Measurements from ENCODE around the gene CACHD1. TPM values are rescaled to one million over a fixed set of nuclear protein-coding genes. Genes with fewer than 3 reads are reported as not detected.
A peak's percentile ranks its signal among the peaks of the same experiment; 100 is the strongest.
"Not testable (repeated sequence)": the region's sequence is repeated elsewhere in the genome, so short reads cannot be mapped to it uniquely, and the experiment has no call there.

The CACHD1 gene
- total and polyA plus RNA-seq, 12 donors = 0.87 to 4.2 (median 2.4) TPM

DNA sequence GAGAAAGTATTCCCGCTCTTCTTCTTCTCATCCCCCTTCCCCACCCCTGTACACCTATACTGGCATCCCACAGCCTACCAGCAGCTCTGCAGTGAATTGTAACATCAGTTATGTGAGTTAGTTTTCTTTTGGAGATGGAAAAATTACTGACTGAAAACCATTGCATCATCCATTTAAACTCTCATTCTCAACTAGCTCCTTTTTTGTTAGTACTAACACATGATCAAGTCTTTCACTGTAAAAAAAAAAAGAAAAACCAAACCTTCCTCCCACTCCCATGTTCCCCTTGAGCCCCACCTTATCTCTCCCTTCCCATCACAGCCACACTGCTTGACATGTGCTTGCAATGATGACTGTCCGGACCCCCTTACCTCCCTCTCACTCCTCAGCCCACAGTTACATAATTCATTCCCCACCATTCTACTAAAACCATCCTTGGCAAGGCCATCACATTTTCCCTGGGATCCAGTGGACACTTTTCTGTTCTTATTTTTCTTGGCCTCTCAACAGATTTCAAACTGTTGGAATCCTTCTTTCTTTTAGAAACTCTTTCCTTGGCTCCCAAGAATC, 251.7 kb downstream of the CACHD1 start:
- Histone ChIP-seq H3K36me3 (no peaks in the 10 kb centered on the region), H3K4me1 (no peaks in the 10 kb centered on the region), H3K4me3 (no peak overlapping the region), H3K27ac (peak overlapping the region in 2 of 10 donors; percentile 37), H3K27me3 (peaks cover 0 to 17% (median 0%) of the 10 kb centered on the region in 7 donors), H3K9me3 (peaks cover 0 to 7% (median 0%) of the 10 kb centered on the region in 11 donors)
- WGBS, 2 donors = 75 to 79% methylated on average over 2 of the region's 2 CpGs
- intact Hi-C loops (cut with DNase I) = no loop called here
- no peak for DNase-seq
- peak in 6 of 8 donors; percentile 33 to 81 (median 47) for ATAC-seq
- TF ChIP-seq, protein P1, sequence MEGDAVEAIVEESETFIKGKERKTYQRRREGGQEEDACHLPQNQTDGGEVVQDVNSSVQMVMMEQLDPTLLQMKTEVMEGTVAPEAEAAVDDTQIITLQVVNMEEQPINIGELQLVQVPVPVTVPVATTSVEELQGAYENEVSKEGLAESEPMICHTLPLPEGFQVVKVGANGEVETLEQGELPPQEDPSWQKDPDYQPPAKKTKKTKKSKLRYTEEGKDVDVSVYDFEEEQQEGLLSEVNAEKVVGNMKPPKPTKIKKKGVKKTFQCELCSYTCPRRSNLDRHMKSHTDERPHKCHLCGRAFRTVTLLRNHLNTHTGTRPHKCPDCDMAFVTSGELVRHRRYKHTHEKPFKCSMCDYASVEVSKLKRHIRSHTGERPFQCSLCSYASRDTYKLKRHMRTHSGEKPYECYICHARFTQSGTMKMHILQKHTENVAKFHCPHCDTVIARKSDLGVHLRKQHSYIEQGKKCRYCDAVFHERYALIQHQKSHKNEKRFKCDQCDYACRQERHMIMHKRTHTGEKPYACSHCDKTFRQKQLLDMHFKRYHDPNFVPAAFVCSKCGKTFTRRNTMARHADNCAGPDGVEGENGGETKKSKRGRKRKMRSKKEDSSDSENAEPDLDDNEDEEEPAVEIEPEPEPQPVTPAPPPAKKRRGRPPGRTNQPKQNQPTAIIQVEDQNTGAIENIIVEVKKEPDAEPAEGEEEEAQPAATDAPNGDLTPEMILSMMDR (IDR thresholded peaks at IDR 0.05) = no peak

DNA sequence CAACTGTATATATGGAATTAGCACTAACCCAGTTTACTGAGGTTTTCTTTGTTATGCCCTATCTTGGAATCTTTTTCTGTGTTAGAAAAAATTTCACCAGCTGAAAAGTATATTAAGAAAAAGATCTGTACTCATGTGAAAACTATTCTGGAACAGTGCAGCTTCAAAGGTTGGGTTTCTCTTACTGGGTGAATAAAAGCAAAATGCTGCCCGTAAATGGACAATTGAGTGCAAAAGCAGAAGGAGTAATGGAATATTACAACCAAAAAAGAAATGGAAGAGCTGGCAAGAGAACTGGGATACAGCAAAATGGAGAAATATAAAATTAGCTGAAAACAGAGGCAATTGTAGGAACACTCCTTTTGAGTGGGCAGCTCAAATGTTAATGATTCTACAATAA, 257.9 kb downstream of the CACHD1 start:
- intact Hi-C loops (cut with DNase I) = no loop called here
- Histone ChIP-seq H3K36me3 (no peaks in the 10 kb centered on the region), H3K9me3 (no peaks in the 10 kb centered on the region), H3K27me3 (peaks cover 0 to 15% (median 0%) of the 10 kb centered on the region in 7 donors), H3K4me1 (no peaks in the 10 kb centered on the region), H3K27ac (no peak overlapping the region), H3K4me3 (no peak overlapping the region)
- ATAC-seq = no peak
- no peak for DNase-seq
- TF ChIP-seq, protein P1 (IDR thresholded peaks at IDR 0.05) = no peak
- WGBS, 2 donors = 94 to 100% methylated on average over 1 of the region's 1 CpG

DNA sequence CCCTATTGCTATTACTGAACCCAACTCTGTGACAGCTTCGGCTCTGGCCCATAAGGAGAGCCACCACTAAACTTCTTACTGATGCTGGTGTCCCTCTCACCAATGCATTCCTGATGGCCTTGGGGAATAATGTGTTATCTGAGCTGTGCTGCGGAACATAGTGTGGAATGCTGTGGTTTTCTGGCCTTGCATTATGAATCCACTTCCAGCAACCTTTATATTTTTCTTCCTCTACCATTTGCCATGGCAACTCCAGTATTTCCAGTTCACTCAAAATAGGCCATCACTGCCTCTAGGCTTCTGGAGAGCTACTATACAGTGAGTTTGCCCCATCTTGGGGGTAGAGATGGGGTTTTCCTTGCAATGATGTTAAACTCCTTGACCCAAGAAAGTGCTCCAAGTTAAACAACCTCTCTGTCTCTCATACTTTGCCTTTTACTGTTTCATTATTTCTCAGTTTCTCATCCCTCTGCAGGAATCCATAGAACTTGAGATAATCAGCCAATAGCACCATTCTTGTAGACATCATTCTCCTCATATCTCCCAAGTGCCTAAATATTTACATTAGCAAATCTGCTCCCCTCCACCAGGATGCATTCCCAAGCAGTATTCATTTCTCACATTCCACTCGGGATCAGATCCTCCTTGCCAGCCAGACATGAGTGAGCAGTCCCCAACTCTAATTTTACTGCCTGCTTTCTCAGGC, 263.8 kb downstream of the CACHD1 start:
- 81 to 84% methylated on average over 3 of the region's 3 CpGs for WGBS, 2 donors
- Histone ChIP-seq H3K27me3 (no peaks in the 10 kb centered on the region), H3K36me3 (no peaks in the 10 kb centered on the region), H3K4me1 (no peaks in the 10 kb centered on the region), H3K9me3 (peaks cover 0 to 4% (median 0%) of the 10 kb centered on the region in 11 donors), H3K4me3 (no peak overlapping the region), H3K27ac (no peak overlapping the region)
- ATAC-seq = no peak
- no peak for DNase-seq
- intact Hi-C loops (cut with DNase I) = no loop called here
- TF ChIP-seq, protein P1 (IDR thresholded peaks at IDR 0.05) = no peak

DNA sequence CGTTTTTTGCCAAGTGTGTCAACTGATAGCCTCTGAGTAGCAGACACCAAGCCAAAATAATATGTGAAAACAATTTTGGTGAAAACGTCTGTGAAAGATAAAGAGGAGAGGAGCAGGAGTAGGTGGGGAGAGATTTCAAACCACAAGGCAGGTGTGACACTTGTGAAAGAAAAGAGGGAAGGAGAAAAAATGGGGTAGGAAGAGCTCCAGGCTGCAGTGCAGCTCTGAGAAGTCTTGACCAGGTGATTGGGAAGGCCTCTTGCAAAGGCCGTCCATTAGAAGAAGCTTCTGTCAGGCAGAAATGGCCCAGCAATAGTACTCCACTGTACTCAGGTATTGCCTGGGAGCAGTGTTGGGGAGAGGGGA, 264.3 kb downstream of the CACHD1 start:
- intact Hi-C loops (cut with DNase I) = no loop called here

DNA sequence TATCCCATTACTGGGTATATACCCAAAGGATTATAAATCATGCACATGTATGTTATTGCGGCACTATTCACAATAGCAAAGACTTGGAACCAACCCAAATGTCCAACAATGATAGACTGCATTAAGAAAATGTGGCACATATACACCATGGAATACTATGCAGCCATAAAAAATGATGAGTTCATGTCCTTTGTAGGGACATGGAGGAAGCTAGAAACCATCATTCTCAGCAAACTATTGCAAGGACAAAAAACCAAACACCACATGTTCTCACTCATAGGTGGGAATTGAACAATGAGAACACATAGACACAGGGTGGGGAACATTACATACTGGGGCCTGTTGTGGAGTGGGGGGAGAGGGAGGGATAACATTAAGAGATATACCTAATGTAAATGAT, 270.8 kb downstream of the CACHD1 start:
- intact Hi-C loops (cut with DNase I) = loop anchor here in 3 of 10 donors (5.0 to 10.0 kb wide), 2 partner anchors 82 to 84 kb away; no protein-coding TSS in a partner anchor
- H3K4me3 ChIP-seq, H3K27ac ChIP-seq, DNase-seq, ATAC-seq, H3K9me3 ChIP-seq, H3K27me3 ChIP-seq, H3K36me3 ChIP-seq: not testable (repeated sequence)
- peaks cover 0 to 10% (median 7%) of the 10 kb centered on the region in 9 donors for H3K4me1 ChIP-seq
- WGBS, 2 donors = 95 to 99% methylated on average over 1 of the region's 1 CpG

More for the DNA sequence above, 264.3 kb downstream of the CACHD1 start:
- Histone ChIP-seq H3K4me1 (no peaks in the 10 kb centered on the region), H3K27ac (no peak overlapping the region), H3K9me3 (peaks cover 0 to 4% (median 0%) of the 10 kb centered on the region in 11 donors), H3K36me3 (no peaks in the 10 kb centered on the region), H3K27me3 (no peaks in the 10 kb centered on the region), H3K4me3 (no peak overlapping the region)
- no peak for DNase-seq
- WGBS, 2 donors = 65 to 77% methylated on average over 3 of the region's 3 CpGs
- ATAC-seq = no peak
- TF ChIP-seq, protein P1 (IDR thresholded peaks at IDR 0.05) = no peak
